C1 segment of cervical spinal cord (tissue), 14 donors: ENCODE data around the gene CTR9.
"Not testable (repeated sequence)": the region's sequence is repeated elsewhere in the genome, so short reads cannot be mapped to it uniquely, and the experiment has no call there.

Experiments
- DNase-seq, 14 donors: peaks; one replicate each; lab custom pipeline; 2025; lab: John Stamatoyannopoulos, UW

The CTR9 gene

DNA sequence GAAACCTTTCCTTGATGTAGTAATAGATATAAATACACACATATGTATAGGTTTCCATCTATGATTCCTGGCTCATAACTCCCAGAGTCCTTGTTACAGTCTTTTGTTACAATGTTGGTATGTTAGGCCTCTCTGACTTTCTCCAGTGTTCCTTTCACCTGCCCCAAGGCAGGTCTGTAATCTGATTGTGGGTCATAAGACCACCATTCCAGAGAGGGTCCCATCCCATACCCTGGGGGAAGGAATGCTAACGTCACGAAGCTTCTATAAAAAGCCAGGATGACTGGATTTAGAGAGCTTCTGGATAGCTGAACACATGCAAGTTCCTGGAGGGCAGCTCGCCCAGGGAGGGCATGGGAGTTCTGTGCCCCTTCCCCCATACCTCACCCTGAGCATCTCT is 71.4 kb downstream of the CTR9 start:
- not testable (repeated sequence) for DNase-seq

DNA sequence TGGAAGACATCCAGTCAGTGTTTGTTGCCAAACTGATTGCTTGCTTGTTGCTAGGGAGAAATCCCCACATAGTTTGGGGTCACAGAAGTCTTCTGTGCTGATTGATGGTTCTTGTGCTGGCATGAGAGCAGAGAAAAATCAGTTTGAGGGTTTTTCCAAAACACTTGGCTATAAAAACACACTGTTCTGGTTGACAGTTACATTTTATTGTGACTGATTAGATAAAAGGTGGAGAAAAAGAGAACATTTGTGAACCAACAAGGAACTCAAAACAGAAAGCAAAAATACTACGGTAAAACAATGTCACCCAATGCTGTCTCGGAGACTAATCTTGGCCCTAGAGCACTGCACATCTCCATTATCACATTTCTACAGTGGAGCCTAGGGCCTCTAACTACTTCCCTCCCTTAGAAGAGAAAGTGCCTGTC is 72.1 kb downstream of the CTR9 start:
- no peak for DNase-seq

DNA sequence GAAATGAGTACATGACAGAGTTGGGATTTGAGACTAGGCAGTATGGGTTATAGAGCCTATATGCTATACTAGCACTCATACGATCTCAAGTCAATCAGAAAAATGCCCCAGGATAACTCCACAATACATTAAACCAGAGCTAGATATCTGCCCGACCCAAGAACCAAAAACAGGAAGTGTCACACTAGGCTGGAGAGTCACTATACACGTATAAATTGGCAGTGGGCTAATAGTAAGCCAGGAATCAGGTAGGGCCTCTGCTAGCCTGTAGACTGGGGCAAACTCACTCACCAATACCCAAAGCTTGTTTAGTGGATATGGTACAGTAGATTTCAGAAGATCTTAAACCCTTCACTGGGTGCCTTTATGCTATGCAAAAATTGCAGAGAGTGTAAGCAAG is 73.8 kb downstream of the CTR9 start:
- DNase-seq = no peak

DNA sequence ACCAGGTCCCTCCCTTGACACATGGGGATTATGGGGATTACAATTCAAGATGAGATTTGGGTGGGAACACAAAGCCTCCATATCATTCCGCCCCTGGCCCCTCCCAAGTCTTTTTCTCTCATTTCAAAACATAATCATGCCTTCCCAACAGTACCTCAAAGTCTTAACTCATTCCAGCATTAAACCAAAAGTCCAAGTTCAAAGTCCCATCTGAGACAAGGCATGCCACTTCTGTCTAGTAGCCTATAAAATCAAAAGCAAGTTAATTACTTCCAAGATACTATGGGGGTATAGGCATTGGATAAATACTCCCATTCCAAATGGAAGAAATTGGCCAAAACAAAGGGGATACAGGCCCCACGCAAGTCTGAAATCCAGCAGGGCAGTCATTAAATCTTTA is 77.4 kb downstream of the CTR9 start:
- DNase-seq = no peak

DNA sequence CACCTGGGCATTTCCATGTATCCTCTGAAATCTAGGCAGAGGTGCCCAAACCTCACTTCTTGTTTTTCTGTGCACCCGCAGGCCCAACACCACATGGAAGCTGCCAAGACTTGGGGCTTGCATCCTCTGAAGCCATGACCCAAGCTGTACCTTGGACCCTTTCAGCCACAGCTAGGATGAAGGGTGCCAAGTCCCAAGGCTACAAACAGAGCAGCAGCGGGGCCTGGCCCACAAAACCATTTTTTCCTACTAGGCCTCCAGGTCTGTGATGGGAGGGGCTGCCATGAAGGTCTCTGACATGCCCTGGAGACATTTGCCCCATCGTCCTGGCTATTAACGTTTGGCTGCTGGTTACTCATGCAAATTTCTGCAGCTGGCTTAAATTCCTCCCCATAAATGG is 78.1 kb downstream of the CTR9 start:
- no peak for DNase-seq
